Stimulated activated naive CD8-positive, alpha-beta T cell treated with anti-CD3 and anti-CD28 coated beads, Interleukin-15, Interleukin-2, amounts not matched to agents 100 U/mL and 50 U/mL, for 24 hours (primary cell): ENCODE measurements around the gene FMO1.
"Not testable (repeated sequence)": the region's sequence is repeated elsewhere in the genome, so short reads cannot be mapped to it uniquely, and the experiment has no call there.

Experiments
- ATAC-seq: fragments of 150-1000 bp; cut with Tn5 transposase; one replicate; pipeline ENCODE4 v1.10.0; 2021
- DNase-seq: peaks from one replicate; pipeline ENCODE4 v3.0.0; 2021

The FMO1 gene, protein sequence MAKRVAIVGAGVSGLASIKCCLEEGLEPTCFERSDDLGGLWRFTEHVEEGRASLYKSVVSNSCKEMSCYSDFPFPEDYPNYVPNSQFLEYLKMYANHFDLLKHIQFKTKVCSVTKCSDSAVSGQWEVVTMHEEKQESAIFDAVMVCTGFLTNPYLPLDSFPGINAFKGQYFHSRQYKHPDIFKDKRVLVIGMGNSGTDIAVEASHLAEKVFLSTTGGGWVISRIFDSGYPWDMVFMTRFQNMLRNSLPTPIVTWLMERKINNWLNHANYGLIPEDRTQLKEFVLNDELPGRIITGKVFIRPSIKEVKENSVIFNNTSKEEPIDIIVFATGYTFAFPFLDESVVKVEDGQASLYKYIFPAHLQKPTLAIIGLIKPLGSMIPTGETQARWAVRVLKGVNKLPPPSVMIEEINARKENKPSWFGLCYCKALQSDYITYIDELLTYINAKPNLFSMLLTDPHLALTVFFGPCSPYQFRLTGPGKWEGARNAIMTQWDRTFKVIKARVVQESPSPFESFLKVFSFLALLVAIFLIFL

DNA sequence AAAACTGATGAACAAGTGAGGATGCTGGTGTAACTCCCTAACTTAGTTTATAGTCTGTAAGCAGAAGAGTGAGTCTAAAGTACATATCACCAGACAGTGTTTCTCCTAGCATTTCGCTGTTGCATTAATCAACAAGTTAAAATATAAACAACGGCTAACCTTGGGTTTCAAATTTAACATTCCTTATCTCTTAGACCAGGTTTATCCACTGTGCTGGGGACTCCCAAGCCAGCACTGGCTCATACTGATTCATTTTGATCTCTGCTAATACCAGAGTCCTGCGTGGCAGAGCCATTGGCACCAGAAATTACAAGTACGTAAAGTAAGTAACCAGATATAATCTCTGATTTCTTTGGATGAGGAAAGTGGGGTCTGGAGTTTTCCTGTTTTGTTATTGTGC is at the start of gene FMO1:
Gene FMO1 (plus strand): TSS at position 193 of the 400 bp plus-strand sequence. CDS start 9,594 bp downstream, outside the sequence.
- ATAC-seq (no peak), DNase-seq (no peak)

DNA sequence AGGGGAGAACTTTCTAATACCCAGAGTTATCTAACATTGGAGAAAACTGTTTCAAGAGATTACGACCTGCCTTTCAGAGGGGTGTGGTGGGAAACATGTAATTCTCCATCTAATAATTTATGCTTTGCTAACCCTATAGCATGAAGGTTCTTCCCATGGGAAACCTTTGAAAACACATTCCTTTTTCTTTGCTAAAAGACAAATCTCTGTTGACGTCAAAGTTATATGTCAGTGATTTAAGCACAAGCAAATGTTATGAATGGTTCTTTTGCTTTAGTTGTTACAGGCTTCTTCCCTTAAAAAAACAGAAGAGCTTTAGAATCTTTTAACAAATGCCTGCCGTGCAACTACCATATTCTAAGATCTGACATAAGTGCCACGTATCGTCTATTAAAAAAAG is 44.0 kb upstream of the FMO1 start:
- no peak for DNase-seq
- ATAC-seq, result no peak

DNA sequence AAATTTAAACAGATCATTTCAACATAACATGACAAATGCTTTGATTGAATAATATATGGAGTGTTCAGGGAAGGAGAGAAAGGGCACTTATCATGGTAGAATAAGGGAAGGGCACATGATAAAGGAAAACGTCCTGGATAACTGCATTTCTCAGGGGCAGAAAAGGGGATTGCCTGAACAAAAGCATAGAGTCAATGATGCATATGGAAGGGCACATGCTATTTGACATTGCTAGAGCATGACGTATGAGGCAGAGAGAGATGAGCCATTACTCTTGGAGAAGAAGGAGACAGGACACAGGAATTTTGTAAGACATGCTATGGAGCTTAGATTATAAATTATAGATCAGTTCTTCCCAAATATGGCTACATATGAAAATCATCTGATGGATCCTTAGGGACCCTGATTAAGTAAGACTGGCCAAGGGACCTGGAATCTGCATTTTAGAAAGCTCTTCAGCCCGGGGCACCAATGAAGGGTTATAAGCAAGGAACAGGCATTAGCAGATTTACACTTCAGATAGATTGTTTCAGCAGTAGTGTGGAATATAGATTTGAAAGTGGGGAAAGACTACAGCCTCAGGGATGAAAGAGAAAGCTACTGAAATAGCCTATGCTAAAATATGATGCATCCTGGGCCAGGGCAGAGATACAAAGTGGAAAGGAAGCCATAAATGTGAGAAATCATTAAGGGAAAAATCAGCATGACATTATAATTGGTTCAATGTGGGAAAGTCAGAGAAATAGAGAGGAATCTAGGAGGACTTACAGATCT is 41.9 kb upstream of the FMO1 start:
- ATAC-seq, result no peak
- no peak for DNase-seq

DNA sequence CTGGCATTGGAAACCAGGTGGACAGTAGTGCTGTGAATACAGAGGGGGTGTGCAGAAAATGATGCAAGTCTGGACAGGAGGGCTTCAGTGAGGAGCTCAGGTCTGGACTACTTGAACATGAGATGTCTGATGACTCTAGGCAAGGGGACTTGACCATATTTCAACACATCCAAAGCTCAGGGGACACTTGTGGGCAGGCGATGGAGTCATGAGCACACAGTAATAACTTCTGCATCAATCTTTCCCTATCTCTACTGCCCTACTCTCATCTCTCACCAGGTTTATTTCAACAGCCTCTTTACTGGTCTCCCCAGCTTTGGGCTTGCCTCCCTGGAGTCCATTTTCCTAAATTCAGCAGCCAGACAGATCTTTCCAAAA is 41.3 kb upstream of the FMO1 start:
- DNase-seq (no peak), ATAC-seq (no peak)

DNA sequence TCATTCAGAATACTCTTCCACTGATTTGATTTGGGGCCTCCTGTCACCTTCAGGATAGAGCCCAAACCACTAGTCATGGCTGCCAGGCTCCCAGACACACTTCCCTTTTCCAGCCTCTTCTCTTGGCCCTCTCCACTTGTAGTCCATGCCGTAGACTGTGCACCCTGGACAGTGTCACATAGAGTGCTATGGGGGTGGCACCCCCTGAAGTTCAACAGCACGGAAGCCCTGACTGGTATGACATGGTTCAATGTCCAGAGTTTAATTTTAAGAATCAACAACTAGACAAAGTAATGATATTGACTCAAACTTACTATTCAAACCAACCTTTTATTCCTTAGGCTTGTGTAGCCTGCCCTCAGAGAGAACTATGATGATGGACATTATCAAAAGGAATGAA is 40.9 kb upstream of the FMO1 start:
- ATAC-seq, result no peak
- DNase-seq, result no peak

DNA sequence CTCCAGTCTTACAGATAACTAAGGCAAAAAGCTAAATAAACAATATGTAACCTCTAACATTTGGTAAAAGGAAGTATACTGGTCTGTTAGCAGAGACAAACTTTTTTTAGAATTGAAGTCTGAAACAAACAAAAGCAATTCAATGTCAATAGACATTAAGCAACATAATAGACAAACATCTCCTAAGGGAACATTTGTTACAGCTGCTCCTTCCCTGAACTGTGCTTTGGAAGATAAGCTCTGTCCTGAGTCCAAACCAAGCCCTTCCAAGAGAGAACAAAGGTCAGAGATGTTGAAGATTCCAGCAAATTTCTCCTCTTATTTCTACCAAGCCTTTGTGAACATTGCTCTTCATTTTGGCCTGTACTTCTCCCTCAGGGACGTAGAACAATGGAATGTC is 37.9 kb upstream of the FMO1 start:
- DNase-seq (no peak), ATAC-seq (no peak)

DNA sequence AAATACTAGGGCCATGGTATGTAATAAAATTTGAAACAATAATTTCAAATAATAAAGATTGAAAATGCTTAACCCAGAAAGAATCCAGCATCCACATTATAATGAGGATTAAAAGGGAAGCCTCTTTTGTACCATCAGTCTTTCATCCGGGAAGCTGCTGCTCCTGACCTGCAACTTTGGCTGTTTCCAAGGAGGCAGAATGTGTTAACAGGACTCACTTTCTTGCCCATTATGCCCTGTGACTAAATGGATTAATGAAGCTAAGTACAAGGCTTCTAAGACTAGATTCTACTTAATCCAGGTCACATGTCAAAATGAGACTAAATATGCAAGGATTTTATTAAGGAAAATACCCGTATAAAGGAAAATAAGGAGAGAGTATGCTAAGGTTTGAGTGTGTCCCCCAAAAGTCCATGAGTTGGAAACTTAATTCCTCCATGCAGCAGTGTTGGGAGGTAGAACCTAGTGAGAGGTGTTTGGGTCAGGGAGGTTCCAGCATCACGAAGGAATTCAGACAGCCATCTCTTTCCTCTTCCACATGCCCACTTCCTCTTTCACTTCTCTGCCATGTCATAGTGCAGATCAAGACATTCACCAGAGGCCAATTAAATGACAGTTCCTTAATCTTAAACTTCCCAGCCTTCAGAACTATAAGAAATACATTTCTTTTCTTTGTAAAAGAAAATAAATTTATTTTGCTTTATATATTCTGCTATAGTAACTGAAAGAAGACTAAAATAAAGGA is 35.5 kb upstream of the FMO1 start:
- ATAC-seq, result no peak
- DNase-seq, result no peak

DNA sequence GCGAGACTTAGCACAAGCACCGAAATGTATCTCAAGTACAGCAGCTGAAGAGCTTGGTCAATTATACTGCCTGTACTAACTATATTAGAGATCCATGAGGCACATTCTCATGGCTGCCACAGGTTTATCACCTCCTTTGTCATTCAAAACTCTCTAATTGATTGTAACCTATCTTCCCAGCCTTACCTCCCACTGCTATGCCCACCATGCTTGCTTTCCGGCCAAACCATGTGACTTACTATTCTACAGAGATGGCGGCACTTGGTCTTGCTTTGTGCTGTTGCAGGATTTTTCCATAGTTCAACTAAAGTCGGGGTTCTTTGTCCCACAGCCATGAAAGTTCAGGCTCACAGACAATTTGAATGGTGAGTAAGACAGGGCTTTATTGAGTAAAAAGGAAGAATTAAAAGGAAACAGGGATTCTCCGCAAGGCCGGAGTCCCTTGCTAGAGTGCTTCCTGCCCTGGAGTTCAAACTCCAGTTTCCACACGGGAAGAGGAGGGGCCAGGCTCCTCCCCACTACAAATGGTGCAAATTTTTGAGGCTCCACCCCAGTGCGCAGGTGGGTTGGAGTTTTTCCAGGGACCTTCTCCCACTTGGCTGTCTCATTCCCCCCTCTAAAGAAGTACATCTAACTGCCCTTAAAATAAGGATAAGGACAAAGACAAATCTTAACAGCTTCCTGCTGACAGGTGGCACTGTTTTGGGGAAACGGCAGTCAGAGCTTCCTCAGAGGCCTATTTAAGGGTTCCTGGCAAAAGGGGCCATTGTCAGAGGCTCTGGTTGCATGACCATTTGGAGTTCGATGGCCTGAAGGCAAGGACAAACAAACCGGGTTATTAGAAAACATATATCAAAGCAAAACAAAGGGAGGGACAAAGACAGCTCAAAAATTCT is 34.5 kb upstream of the FMO1 start:
- ATAC-seq, result no peak
- no peak for DNase-seq

DNA sequence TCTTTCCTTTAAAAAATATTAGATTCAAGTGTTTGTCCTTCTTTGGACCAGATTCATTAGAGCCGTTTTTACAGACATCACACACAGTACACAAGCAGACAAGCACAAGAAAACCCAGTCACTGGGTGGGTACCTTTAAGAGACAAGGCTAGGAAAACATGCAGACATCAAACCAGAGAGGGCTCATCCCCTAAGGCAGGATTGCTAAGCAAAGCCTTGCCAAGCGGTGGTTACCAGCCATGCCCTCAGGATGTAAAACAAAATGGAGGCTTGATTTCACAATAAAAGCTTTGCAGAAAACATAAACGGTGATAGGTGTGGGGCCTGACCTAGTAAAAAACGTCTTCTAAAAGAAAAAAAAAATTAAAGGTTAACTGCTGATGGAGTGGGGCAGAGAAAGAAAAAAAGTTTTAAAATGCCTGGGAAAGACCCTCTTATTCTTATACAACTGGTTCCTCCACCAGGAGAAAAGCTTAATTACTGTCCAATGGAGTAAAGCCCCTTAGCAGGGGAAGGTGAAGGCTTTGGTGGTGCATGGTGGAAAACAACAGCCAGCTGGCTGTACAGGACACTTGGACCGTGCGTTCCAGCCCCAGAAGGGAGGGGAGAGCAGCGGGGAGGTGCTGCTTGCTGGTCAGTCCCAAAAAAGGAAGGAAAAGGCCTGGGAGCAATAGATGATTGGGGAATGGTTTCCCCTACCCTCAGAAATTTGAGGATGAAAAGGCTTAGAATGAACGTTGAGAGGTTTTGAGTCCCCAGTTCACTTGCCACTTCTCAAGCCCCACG is 30.4 kb upstream of the FMO1 start:
- no peak for ATAC-seq
- no peak for DNase-seq

DNA sequence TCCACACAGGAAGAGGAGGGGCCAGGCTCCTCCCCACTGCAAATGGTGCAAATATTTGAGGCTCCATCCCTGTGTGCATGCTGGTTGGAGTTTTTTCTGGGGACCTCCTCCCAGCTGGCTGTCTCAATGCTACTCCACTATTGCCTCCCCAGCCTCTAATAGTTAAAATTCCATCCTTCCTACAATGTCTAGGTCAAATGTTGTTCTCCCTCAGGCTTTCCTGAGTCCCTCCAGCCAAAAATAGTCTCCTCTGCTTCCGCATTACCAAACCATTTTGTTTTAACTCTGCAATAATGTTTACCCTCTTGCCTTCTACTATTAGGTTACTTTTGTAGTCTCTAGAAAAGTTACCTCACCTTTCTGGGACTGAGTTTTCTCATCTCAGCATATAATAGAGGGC is 29.6 kb upstream of the FMO1 start:
- DNase-seq (no peak), ATAC-seq (no peak)

DNA sequence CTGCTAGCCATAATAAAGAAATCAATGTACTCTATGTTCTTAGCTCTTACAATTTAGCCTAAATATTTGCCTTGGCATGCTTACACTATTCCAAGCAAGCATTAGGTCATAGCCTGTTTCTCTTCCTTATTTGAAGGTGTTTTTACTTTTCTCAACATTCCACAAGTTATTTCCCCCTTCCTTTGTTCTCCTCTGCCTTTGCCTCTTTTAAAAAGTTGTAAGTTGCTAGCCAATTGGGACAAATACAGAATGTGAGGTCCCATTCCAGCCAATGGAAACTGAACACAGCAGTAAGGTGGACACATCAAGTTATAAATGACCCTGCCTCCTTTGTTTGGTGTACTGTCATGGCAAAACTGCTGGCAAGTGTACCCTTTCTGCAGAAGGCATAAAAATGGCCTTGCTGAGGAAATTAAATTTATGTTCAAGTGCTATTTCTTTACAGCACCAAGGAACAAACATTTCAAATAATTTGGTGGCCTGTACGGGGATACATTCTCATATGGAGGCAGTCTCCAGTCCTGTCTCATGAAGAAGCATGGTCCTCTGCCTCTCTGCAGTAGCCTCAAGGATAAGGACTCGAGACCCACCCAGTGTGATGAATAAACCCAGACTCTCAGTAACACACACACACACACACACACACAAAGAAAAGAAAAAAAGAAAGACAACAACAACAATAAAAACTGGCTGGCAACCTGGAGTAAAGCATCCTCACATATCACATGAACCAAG is 28.8 kb upstream of the FMO1 start:
- DNase-seq (no peak), ATAC-seq (no peak)

DNA sequence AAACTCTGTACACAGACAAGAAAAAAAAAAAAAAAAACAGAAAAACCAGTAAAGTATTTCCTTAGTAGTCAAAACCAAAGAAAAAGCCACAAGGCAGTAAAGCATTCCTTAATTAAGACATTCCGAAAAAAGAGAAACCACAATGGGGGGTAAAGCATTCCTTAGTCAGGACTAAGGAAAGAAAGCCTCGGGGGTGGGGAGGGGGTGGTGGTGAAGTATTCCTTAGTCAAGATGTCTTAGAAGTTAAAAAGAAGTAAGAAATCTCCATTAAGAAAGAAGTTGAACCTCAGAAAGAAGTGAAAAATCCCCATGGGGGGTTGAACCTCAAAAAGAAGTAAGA is 28.2 kb upstream of the FMO1 start:
- DNase-seq, result no peak

DNA sequence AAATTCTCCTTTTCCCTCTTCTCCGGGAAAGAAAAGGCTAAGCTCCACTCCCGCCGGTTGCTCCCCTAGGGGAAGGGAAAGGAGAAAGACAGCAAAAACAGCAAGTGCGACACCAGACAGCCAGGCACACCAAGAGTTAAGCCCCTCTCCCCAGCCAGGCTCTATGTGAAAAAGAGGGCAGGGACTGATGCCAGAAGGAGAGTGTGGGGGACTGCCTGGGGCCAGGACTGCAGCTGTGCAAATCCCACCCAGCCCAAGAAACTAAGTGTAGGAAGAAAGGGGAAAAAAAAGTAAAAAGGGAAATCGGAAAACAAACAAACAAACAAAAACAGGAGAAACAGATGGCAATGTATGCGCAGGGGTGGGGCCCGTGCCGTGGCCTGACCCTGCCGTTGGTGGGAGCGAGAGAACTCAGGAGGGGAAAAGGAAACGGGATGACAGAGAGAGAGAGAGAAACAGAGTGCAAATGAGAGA is 27.7 kb upstream of the FMO1 start:
- ATAC-seq, result no peak
- DNase-seq, result no peak

More for the DNA sequence above, 28.2 kb upstream of the FMO1 start:
- no peak for ATAC-seq

DNA sequence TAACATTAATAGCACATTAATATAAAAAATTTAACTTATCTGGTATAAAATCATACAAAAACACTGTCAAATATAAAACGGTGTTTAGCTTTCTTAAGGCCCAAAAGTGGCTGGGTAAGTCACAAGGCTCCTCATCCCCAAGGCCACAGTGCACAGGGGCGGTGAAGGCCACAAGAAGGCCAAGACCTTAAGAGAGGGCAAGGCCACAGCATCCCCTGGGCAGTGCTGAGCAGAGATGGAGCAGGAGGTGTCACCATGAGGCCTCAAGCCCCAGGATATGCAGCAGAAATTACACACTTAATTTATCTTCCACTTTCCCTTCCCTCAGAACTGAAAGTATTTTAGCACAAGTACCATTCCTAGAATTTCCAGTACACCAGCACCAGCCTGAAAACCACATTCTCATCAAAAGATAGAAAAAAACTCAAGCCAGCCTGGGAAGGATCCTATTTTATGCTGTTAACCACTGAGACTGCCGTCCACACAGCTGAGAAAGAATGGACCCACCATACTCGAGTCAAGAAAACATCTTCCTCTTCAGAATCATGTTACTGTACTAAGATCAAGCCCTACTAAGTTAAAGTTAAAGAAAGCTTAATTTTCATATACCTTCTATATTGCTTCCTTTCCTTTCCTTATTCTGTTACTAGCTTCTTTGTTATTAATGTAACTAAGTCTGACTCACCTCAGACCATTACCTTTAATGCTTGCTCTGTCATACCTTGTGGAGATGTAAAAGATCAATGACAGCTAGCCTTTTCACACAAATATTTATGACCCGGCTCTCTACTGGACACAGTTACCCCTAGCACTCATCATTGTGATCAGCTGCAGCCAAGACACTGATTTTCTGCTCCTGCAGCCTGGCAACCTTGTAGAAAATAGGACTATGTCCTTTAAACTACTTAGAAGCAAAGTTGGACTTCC is 26.4 kb upstream of the FMO1 start:
- DNase-seq, result no peak
- ATAC-seq, result no peak

DNA sequence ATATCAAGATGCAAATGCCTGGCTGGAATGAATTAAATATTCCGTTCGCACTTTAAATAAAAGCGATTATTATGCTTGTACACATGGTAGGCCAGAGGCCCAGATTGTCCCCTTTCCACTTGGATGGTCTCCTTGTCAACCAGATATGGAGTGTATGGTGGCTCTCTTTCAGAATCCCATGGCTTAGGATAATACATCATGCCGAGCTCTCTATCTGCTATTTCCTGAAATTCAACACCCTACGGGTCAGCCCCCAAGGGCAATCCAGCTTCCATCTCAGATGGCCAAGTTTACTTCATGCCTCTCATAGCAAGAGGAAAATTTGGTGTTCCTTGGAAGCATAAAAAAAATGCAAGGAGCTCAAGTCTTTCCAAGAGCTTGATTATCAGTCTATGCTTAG is 25.4 kb upstream of the FMO1 start:
- ATAC-seq (no peak), DNase-seq (no peak)

DNA sequence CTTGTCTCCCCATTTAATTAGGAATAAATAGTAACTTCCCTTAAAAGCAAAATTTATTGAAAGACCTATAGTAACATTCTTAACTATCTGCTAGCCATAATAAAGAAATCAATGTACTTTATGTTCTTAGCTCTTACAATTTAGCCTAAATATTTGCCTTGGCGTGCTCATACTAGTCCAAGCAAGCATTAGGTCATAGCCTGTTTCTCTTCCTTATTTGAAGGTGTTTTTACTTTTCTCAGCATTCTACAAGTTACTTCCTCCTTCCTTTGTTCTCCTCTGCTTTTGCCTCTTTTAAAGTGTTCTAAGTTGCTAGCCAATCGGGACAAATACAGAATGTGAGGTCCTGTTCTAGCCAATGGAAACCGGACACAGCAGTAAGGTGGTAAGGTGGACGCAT is 24.0 kb upstream of the FMO1 start:
- not testable (repeated sequence) for ATAC-seq, DNase-seq

DNA sequence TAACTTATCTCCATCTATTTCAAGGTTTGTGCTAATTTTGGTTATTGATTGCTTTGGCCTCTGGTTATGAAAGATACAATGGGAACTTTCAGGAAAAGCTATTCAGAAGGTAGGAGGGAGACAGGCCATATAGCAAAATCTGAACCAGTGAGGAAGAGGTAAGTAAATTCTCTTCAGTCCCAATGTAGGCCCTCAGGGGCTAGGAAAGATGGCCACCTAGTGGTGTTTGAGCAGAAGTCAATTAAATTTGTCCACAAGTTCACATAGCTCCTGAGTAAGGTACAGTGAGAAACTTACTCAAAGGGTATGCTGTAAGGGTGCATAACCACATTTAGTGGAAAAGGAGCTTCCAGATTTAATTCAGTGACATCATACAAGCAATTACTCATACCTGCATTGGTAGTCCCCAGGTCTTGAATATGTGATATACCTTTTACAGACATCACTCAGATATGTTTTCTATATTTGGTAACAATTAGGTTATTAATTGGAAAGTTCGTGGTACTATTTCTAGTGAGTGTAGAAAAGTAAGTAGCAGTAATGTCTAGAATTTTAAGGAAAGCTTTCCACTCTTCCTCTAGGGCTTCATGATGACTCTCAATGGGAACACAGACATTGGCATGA is 21.4 kb upstream of the FMO1 start:
- no peak for ATAC-seq
- no peak for DNase-seq

DNA sequence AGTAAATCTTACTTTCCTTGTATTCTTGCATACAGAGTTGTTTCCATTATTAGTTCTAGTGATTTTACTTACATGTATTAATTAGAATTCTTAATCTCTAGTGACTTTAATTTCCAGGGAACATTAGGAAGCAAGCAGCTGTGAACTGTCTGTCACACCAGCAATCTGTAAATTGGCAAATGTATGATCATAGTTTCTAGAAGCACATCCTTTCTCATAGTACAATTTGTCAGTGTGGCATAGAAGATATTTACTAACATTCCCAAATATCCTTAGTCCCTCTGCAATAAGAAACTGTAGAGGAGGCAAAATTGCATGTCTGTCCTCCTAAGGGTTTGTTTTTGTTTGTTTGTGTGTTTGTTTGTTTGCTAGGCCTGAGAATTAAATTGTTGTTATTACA is 17.0 kb upstream of the FMO1 start:
- DNase-seq, result no peak
- ATAC-seq, result no peak

DNA sequence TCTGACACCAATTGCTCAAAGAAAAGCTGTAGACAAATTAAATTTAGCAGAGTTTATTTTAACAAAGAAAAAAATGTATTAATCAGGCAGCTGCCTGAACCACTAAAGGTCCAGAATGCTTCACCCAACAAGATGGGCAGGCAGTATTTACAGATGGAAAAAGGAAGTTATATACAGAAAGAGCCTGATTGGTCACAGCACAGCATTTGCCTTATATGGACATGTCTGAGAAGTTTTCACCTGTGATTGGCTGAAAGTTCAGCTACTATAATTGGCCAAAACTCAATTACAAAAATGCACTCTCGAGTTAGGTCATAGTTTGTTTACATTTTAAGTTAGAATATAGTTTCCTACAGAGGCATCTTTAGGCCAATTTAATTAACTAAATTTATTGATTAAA is 15.1 kb upstream of the FMO1 start:
- DNase-seq, result no peak
- ATAC-seq, result no peak
